Activated CD8-positive, alpha-beta T cell treated with anti-CD3 and anti-CD28 coated beads for 36 hours (primary cell): Measurements from ENCODE around the gene C8A. TPM values are rescaled to one million over a fixed set of nuclear protein-coding genes. Genes with fewer than 3 reads are reported as not detected.

Experiments
- ATAC-seq: fragments of 200-7000 bp; cut with Tn5 transposase; one replicate; pipeline ENCODE4 v1.10.0; 2021; ENCODE audit warnings: mild to moderate bottlenecking, moderate library complexity
- CTCF ChIA-PET: fragments of 350-600 bp; sonication (Branson Sonifier 250); formaldehyde crosslinking; loops from one replicate; lab custom pipeline; 2021; ENCODE audit warnings: antibody characterized with exemption; lab: Charles Lee
- POLR2A ChIA-PET: fragments of 350-600 bp; sonication (Branson Sonifier 250); formaldehyde crosslinking; loops from one replicate; lab custom pipeline; 2021; ENCODE audit warnings: antibody characterized with exemption; lab: Charles Lee
- DNase-seq: peaks from one replicate; pipeline ENCODE4 v3.0.0-alpha.2; 2020
- H3K27ac Mint-ChIP-seq: one replicate; pipeline ENCODE4 v1.8.0; 2021; ENCODE audit warnings: mild to moderate bottlenecking, mixed read lengths
- H3K27me3 Mint-ChIP-seq: one replicate; pipeline ENCODE4 v1.8.0; 2021; ENCODE audit warnings: mixed read lengths
- H3K36me3 Mint-ChIP-seq: one replicate; pipeline ENCODE4 v1.8.0; 2021; ENCODE audit warnings: low read depth, mixed read lengths
- H3K4me1 Mint-ChIP-seq: one replicate; pipeline ENCODE4 v1.8.0; 2021; ENCODE audit warnings: low read depth, mixed read lengths
- H3K4me3 Mint-ChIP-seq: one replicate; pipeline ENCODE4 v1.8.0; 2021; ENCODE audit warnings: mild to moderate bottlenecking, moderate library complexity, mixed read lengths
- H3K9me3 Mint-ChIP-seq: one replicate; pipeline ENCODE4 v1.8.0; 2021; ENCODE audit warnings: mixed read lengths
- CTCF ChIP-seq: fragments of 200-600 bp; IDR thresholded peaks from one replicate; pipeline ENCODE4 v1.8.0; 2022; ENCODE audit warnings: antibody characterized with exemption, mild to moderate bottlenecking
- intact Hi-C: fragments of 100-400 bp; cut with micrococcal nuclease; formaldehyde crosslinking; loops from one replicate; pipeline ENCODE4 v1.10.0; 2022
- total RNA-seq, 2 experiments: library from RNA; stranded (reverse); gene quantifications; one replicate each; pipeline ENCODE4 v1.2.3, GENCODE V29; 2021

The C8A gene
- total RNA-seq, 2 experiments from 2014 or later = not detected

DNA sequence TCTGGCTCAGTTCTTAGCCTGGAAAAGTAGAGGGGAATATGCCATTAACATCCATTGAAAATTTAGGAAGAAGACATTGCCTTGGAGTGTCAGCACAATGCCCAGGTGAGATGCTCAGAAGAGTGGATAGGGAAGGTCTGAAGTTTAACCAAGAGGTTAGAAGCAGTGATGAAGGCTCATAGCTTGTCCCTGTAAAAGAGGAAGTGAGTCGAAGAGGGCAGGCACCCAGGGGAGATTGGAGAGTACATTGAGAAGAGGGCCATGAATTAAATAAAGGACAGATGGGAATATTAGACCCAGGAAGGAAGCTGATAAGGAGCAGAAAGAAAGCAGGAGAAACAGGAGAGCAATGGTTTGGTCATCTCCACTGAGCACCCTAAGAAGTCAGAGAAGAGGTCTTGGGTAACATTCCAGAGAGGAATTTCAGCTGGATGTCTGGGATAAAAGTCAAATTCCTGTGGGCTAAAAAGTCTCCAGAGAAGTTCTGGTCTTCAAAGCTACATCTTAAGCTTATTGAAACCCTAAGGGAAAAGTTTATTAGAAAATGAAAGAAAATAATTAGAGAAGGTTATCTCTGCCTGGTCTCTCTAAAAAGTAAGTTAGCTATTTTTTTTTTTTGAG is 93.9 kb downstream of the C8A start:
- DNase-seq (no peak), ATAC-seq (no peak)
- H3K36me3 Mint-ChIP-seq = no peaks in the 10 kb centered on the region
- H3K27ac Mint-ChIP-seq = no peak overlapping the region
- H3K4me1 Mint-ChIP-seq = no peaks in the 10 kb centered on the region
- H3K9me3 Mint-ChIP-seq = no peaks in the 10 kb centered on the region
- TF ChIP-seq CTCF = no peak
- H3K4me3 Mint-ChIP-seq = no peak overlapping the region
- POLR2A ChIA-PET = interaction anchor here (0.6 kb wide), 1 partner anchor 19 kb away, joined by 3 read pairs; no protein-coding TSS in a partner anchor
- CTCF ChIA-PET = no interaction called here
- no peaks in the 10 kb centered on the region for H3K27me3 Mint-ChIP-seq
- intact Hi-C loops = no loop called here

- no peak overlapping the region for H3K27ac Mint-ChIP-seq
- DNase-seq (no peak), ATAC-seq (no peak)
- intact Hi-C loops = no loop called here
- no peaks in the 10 kb centered on the region for H3K4me1 Mint-ChIP-seq
- peaks cover 7% of the 10 kb centered on the region for H3K27me3 Mint-ChIP-seq
- H3K9me3 Mint-ChIP-seq = no peaks in the 10 kb centered on the region
- no peaks in the 10 kb centered on the region for H3K36me3 Mint-ChIP-seq
- ChIA-PET POLR2A (no interaction called here), CTCF (no interaction called here)
- no peak for TF ChIP-seq CTCF
- H3K4me3 Mint-ChIP-seq = no peak overlapping the region
Measured at GRCh38 chr1:56952501-56952900, 97.9 kb downstream of the C8A start.

GRCh38 chr1:56953386-56953785 is 98.8 kb downstream of the C8A start:
- Mint-ChIP-seq H3K36me3 (no peaks in the 10 kb centered on the region), H3K27me3 (peaks cover 9% of the 10 kb centered on the region), H3K4me3 (no peak overlapping the region), H3K4me1 (no peaks in the 10 kb centered on the region), H3K9me3 (no peaks in the 10 kb centered on the region), H3K27ac (no peak overlapping the region)
- CTCF ChIA-PET = no interaction called here
- intact Hi-C loops = no loop called here
- DNase-seq = no peak
- ATAC-seq = no peak
- POLR2A ChIA-PET = no interaction called here
- TF ChIP-seq CTCF = no peak

DNA sequence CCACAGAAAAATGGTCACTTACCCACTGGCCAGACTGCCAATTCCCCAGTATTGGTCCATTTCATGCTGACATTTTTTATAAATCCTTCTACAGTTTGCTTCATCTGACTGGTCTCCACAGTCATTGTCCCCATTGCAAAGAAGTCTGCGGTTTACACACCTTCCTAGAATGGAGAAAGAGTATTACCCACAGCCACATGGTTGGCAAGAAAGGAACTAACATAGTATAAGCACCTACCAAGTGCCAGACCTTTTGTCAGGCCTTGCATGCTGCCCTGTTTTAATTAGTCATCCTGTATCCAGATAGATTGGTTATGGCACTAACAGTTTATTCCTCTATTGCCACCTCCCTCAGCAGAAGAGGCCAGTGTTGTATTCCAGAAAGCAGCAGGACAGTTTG is 100.1 kb downstream of the C8A start:
- TF ChIP-seq CTCF = no peak
- Mint-ChIP-seq H3K4me3 (no peak overlapping the region), H3K27me3 (peaks cover 9% of the 10 kb centered on the region), H3K4me1 (no peaks in the 10 kb centered on the region), H3K9me3 (no peaks in the 10 kb centered on the region), H3K27ac (no peak overlapping the region), H3K36me3 (no peaks in the 10 kb centered on the region)
- intact Hi-C loops = no loop called here
- CTCF ChIA-PET = no interaction called here
- POLR2A ChIA-PET = no interaction called here
- ATAC-seq (no peak), DNase-seq (no peak)

DNA sequence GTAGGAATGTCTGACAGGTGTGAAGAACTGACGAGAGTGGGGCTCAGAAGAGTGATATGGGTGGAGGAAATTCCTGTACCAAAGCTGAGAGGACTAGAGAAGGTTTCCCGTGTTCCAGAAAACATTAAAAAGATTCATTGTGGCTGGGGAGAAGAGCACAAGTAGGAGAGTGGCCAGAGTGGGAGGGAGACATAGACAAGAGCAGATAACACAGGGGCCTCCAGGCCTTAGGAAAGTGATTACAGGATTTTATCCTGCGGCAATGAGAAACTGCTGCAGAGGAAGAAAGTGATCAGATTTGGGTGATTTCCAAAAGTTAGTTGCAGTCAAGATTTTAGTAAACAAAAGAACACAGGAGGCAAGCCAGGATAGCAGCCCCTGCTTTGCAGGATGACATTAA is 103.3 kb downstream of the C8A start:
- TF ChIP-seq CTCF = no peak
- Mint-ChIP-seq H3K4me1 (no peaks in the 10 kb centered on the region), H3K27ac (no peak overlapping the region), H3K4me3 (no peak overlapping the region), H3K36me3 (no peaks in the 10 kb centered on the region), H3K27me3 (peaks cover 9% of the 10 kb centered on the region), H3K9me3 (no peaks in the 10 kb centered on the region)
- no peak for DNase-seq
- POLR2A ChIA-PET = no interaction called here
- ATAC-seq = no peak
- CTCF ChIA-PET = no interaction called here
- intact Hi-C loops = no loop called here
